Right lobe of liver (tissue), 6 donors: ENCODE data around the gene MRAP2. TPM values are rescaled to one million over a fixed set of nuclear protein-coding genes. Genes with fewer than 3 reads are reported as not detected.
"Not testable (repeated sequence)": the region's sequence is repeated elsewhere in the genome, so short reads cannot be mapped to it uniquely, and the experiment has no call there.

Source experiments
- ATAC-seq, 4 donors: fragments of 200-7000 bp; cut with Tn5 transposase; one replicate each; pipeline ENCODE4 v1.9.1; 2020; ENCODE audit warnings: mild to moderate bottlenecking in 4 of 4, moderate library complexity in 4 of 4
- DNase-seq, 3 donors: peaks; one replicate each; pipeline ENCODE4 v3.0.0-alpha.2; 2020
- H3K27ac ChIP-seq, 3 donors: fragments of 200-600 bp; one replicate each; pipeline ENCODE4 v1.8.0; 2022
- H3K27me3 ChIP-seq, 2 donors: fragments of 200-600 bp; one replicate each; pipeline ENCODE4 v1.8.0; 2022
- H3K36me3 ChIP-seq, 4 donors: fragments of 200-600 bp; sonication (generic) in 1 of 4; one replicate each; pipeline versions ENCODE4 v1.5.1 to v1.8.0; 2017 to 2022; ENCODE audit warnings: control low read depth in 1 of 4
- H3K4me1 ChIP-seq, 4 donors: fragments of 200-600 bp; sonication (generic) in 1 of 4; one replicate each; pipeline versions ENCODE4 v1.5.1 to v1.8.0; 2017 to 2022; ENCODE audit warnings: control low read depth in 1 of 4
- H3K4me3 ChIP-seq, 3 donors: fragments of 200-600 bp; one replicate each; pipeline ENCODE4 v1.8.0; 2022
- H3K9me3 ChIP-seq, 4 donors: fragments of 200-600 bp; sonication (generic) in 1 of 4; one replicate each; pipeline versions ENCODE4 v1.5.1 to v1.8.0; 2017 to 2022; ENCODE audit warnings: control low read depth in 1 of 4
- CTCF ChIP-seq, 4 donors: fragments of 200-600 bp in 3 of 4; fragments of 450-650 bp in 1 of 4; IDR thresholded peaks; one replicate each; pipeline versions ENCODE4 v1.5.1 to v1.8.0; 2016 to 2022; ENCODE audit warnings: antibody characterized with exemption in 4 of 4, mild to moderate bottlenecking in 2 of 4
- POLR2A ChIP-seq: fragments of 450-650 bp; IDR thresholded peaks from one replicate; pipeline ENCODE4 v1.6.1; 2017; ENCODE audit warnings: antibody characterized with exemption, mild to moderate bottlenecking
- WGBS: methylation state at CpG from one replicate; pipeline ENCODE4 v1.1.6; 2018; ENCODE audit warnings: low coverage, low lambda C conversion rate; ENCODE audit not compliant: insufficient coverage; ENCODE audit errors: missing lambda C conversion rate; 5-methylcytosine and 5-hydroxymethylcytosine counted together
- intact Hi-C, 2 donors: fragments of 100-400 bp; cut with DNase I; formaldehyde crosslinking; loops; one replicate each; pipeline versions ENCODE4 v1.11.2 to v1.14.1; 2022
- total RNA-seq, 6 experiments: library from RNA; depleted of rRNA in 2 of 6; stranded (reverse); fragments of >200 nt in 2 of 6; fragmentation: NEBNext Ultra II Directional in 3 of 6; extraction: Animal tissue kit (Norgen Biotek cat#: 25700) in 3 of 6; gene quantifications; one replicate each; pipeline versions ENCODE4 v1.1.0 to v1.2.4, GENCODE V29; 2016 to 2023
- donor health status: DM: no; HTN: yes; CAD: no.
- donor health status: DM: no; HTN: no; CAD: no.
- donor health status: DM: no; HTN: no; CAD: no.
- donor health status: DM: no; HTN: yes; CAD: no.
- donor health status: DM: no; HTN: yes; CAD: no.

MRAP2 gene
- total RNA-seq, 6 experiments from 2014 or later: 0.12 to 0.35 (median 0.12) TPM; not detected in 3

- DNase-seq (no peak), ATAC-seq (no peak)
- H3K4me3 ChIP-seq: no peak overlapping the region
- H3K9me3 ChIP-seq: no peaks in the 10 kb centered on the region
- TF ChIP-seq CTCF (IDR thresholded peaks at IDR 0.05): no peak
- no peak for TF ChIP-seq POLR2A
- intact Hi-C loops: no loop called here
- H3K27me3 ChIP-seq: no peaks in the 10 kb centered on the region
- no peaks in the 10 kb centered on the region for H3K4me1 ChIP-seq
- 62% methylated on average over 3 of the region's 3 CpGs for WGBS
- H3K36me3 ChIP-seq: no peaks in the 10 kb centered on the region
- H3K27ac ChIP-seq: no peak overlapping the region
Measured at GRCh38 chr6:84061613-84062398, 28.2 kb downstream of the MRAP2 start.

GRCh38 chr6:84062519-84063154 lies 29.1 kb downstream of the MRAP2 start:
- DNase-seq (no peak), ATAC-seq (peak in 2 of 4 donors; percentile 31 to 47)
- no peaks in the 10 kb centered on the region for H3K9me3 ChIP-seq
- TF ChIP-seq CTCF (IDR thresholded peaks at IDR 0.05) (no peak), POLR2A (no peak)
- intact Hi-C loops: no loop called here
- H3K27me3 ChIP-seq: no peaks in the 10 kb centered on the region
- 54% methylated on average over 6 of the region's 6 CpGs for WGBS
- H3K27ac ChIP-seq: no peak overlapping the region
- no peaks in the 10 kb centered on the region for H3K4me1 ChIP-seq
- no peaks in the 10 kb centered on the region for H3K36me3 ChIP-seq
- no peak overlapping the region for H3K4me3 ChIP-seq

- DNase-seq: no peak
- no peak for ATAC-seq
- no peaks in the 10 kb centered on the region for H3K36me3 ChIP-seq
- TF ChIP-seq CTCF (IDR thresholded peaks at IDR 0.05) (no peak), POLR2A (no peak)
- WGBS: 60% methylated on average over 2 of the region's 2 CpGs
- no peak overlapping the region for H3K27ac ChIP-seq
- H3K4me3 ChIP-seq: no peak overlapping the region
- H3K27me3 ChIP-seq: no peaks in the 10 kb centered on the region
- intact Hi-C loops: no loop called here
- no peaks in the 10 kb centered on the region for H3K9me3 ChIP-seq
- H3K4me1 ChIP-seq: no peaks in the 10 kb centered on the region
Measured at GRCh38 chr6:84065693-84066290, 32.2 kb downstream of the MRAP2 start.

GRCh38 chr6:84066536-84066935 lies 33.0 kb downstream of the MRAP2 start:
- ATAC-seq: no peak
- TF ChIP-seq CTCF (IDR thresholded peaks at IDR 0.05) (no peak), POLR2A (no peak)
- Histone ChIP-seq H3K4me1 (no peaks in the 10 kb centered on the region), H3K36me3 (no peaks in the 10 kb centered on the region), H3K4me3 (no peak overlapping the region), H3K27me3 (no peaks in the 10 kb centered on the region), H3K9me3 (no peaks in the 10 kb centered on the region), H3K27ac (no peak overlapping the region)
- DNase-seq: no peak
- intact Hi-C loops: no loop called here
- WGBS: 71% methylated on average over 3 of the region's 3 CpGs

GRCh38 chr6:84068873-84069272 lies 35.3 kb downstream of the MRAP2 start:
- ATAC-seq, H3K27me3 ChIP-seq, H3K36me3 ChIP-seq, H3K9me3 ChIP-seq, DNase-seq, H3K4me3 ChIP-seq, H3K27ac ChIP-seq, intact Hi-C loops, H3K4me1 ChIP-seq: not testable (repeated sequence)
- WGBS: 77% methylated on average over 4 of the region's 5 CpGs
